Hepatocyte (in vitro differentiated cells): ENCODE measurements around the gene GPR179. TPM values are rescaled to one million over a fixed set of nuclear protein-coding genes. Genes with fewer than 3 reads are reported as not detected.
A peak's percentile ranks its signal among the peaks of the same experiment; 100 is the strongest.

Experiments
- DNase-seq: peaks from one replicate; pipeline ENCODE4 v3.0.0-alpha.2; 2016; ENCODE audit warnings: low spot score
- H2AFZ ChIP-seq: fragments of 200-600 bp; sonication (generic); 2 replicates; pipeline ENCODE4 v1.6.0; 2016; ENCODE audit warnings: antibody characterized with exemption, mild to moderate bottlenecking
- H3K27ac ChIP-seq: fragments of 200-600 bp; sonication (generic); 2 replicates; pipeline ENCODE4 v1.5.1; 2016; ENCODE audit warnings: mild to moderate bottlenecking
- H3K27me3 ChIP-seq: fragments of 200-600 bp; sonication (generic); 2 replicates; pipeline ENCODE4 v1.6.1; 2016
- H3K36me3 ChIP-seq: fragments of 200-600 bp; sonication (generic); replicated peaks from 2 replicates; pipeline ENCODE4 v1.5.1; 2016; ENCODE audit warnings: low read depth; ENCODE audit not compliant: insufficient read depth
- H3K4me1 ChIP-seq: fragments of 200-600 bp; sonication (generic); 2 replicates; pipeline ENCODE4 v1.5.1; 2016; ENCODE audit warnings: mild to moderate bottlenecking, moderate library complexity; ENCODE audit not compliant: insufficient read depth
- H3K4me2 ChIP-seq: fragments of 200-600 bp; sonication (generic); 2 replicates; pipeline ENCODE4 v1.6.0; 2016
- H3K4me3 ChIP-seq: fragments of 200-600 bp; sonication (generic); 2 replicates; pipeline ENCODE4 v1.5.1; 2016; ENCODE audit warnings: mild to moderate bottlenecking
- H3K79me2 ChIP-seq: fragments of 200-600 bp; sonication (generic); 2 replicates; pipeline ENCODE4 v1.6.0; 2017; ENCODE audit warnings: mild to moderate bottlenecking
- H3K9me2 ChIP-seq: fragments of 200-600 bp; sonication (generic); replicated peaks from 2 replicates; pipeline ENCODE4 v1.6.0; 2017; ENCODE audit warnings: mild to moderate bottlenecking; ENCODE audit not compliant: insufficient read depth
- H3K9me3 ChIP-seq: fragments of 200-600 bp; sonication (generic); 2 replicates; pipeline ENCODE4 v1.5.1; 2016; ENCODE audit warnings: low read depth, mild to moderate bottlenecking
- H4K20me1 ChIP-seq: fragments of 200-600 bp; sonication (generic); 2 replicates; pipeline ENCODE4 v1.6.0; 2016; ENCODE audit warnings: mild to moderate bottlenecking; ENCODE audit not compliant: insufficient read depth, poor library complexity, severe bottlenecking
- CTCF ChIP-seq: fragments of 200-600 bp; sonication (generic); IDR thresholded peaks from 2 replicates; pipeline ENCODE4 v1.5.1; 2016; ENCODE audit warnings: antibody characterized with exemption, mild to moderate bottlenecking; ENCODE audit not compliant: poor library complexity
- EZH2 ChIP-seq: fragments of 200-600 bp; sonication (generic); IDR thresholded peaks from 2 replicates; pipeline ENCODE4 v1.6.1; 2016; ENCODE audit warnings: antibody characterized with exemption, mild to moderate bottlenecking, borderline replicate concordance
- EZH2phosphoT487 ChIP-seq: fragments of 200-600 bp; sonication (generic); IDR thresholded peaks from one replicate; pipeline ENCODE4 v1.6.1; 2018; ENCODE audit warnings: antibody characterized with exemption, mild to moderate bottlenecking, low read depth, moderate library complexity; ENCODE audit not compliant: unreplicated experiment, severe bottlenecking
- WGBS: methylation state at CpG from one replicate; pipeline ENCODE4 v1.1.6; 2016; ENCODE audit warnings: low lambda C conversion rate; ENCODE audit errors: missing lambda C conversion rate; 5-methylcytosine and 5-hydroxymethylcytosine counted together
- polyA plus RNA-seq: library from polyadenylated mRNA; unstranded; fragments of >200 nt; fragmentation: Nextera tagmentation; extraction: Ambion mirVana; gene quantifications from 2 replicates; pipeline ENCODE4 v1.2.1, GENCODE V29; 2016
- total RNA-seq: library from RNA; depleted of rRNA; stranded (reverse); fragments of >200 nt; gene quantifications from 2 replicates; pipeline ENCODE4 v1.2.3, GENCODE V29; 2014

Gene GPR179
- total and polyA plus RNA-seq, 2 experiments from 2014 or later, result 0.03 to 0.19 TPM

GRCh38 chr17:38358586-38359513, 15.1 kb upstream of the GPR179 start:
- H3K9me3 ChIP-seq, result no peaks in the 10 kb centered on the region
- H3K27ac ChIP-seq, result peak overlapping the region; percentile 21
- H3K4me2 ChIP-seq, result peak overlapping the region; percentile 45
- TF ChIP-seq EZH2 (no peak), CTCF (no peak), EZH2phosphoT487 (no peak)
- 89% methylated on average over 9 of the region's 9 CpGs for WGBS
- no peak overlapping the region for H2AFZ ChIP-seq
- H3K9me2 ChIP-seq, result no peaks in the 10 kb centered on the region
- H3K36me3 ChIP-seq, result no peaks in the 10 kb centered on the region
- H3K79me2 ChIP-seq, result peaks cover 88% of the 10 kb centered on the region
- no peak overlapping the region for H3K4me3 ChIP-seq
- H3K4me1 ChIP-seq, result peaks cover 36% of the 10 kb centered on the region
- peaks cover 35% of the 10 kb centered on the region for H4K20me1 ChIP-seq
- DNase-seq, result no peak
- no peaks in the 10 kb centered on the region for H3K27me3 ChIP-seq

GRCh38 chr17:38357486-38358123, 13.8 kb upstream of the GPR179 start:
- Histone ChIP-seq H3K79me2 (peaks cover 94% of the 10 kb centered on the region), H3K9me3 (no peaks in the 10 kb centered on the region), H3K4me1 (peaks cover 44% of the 10 kb centered on the region), H4K20me1 (peaks cover 47% of the 10 kb centered on the region), H3K27me3 (no peaks in the 10 kb centered on the region), H3K9me2 (no peaks in the 10 kb centered on the region), H3K36me3 (no peaks in the 10 kb centered on the region), H2AFZ (no peak overlapping the region), H3K27ac (peak overlapping the region; percentile 12), H3K4me3 (no peak overlapping the region), H3K4me2 (peak overlapping the region; percentile 45)
- TF ChIP-seq CTCF (no peak), EZH2 (no peak), EZH2phosphoT487 (no peak)
- 46% methylated on average over 2 of the region's 2 CpGs for WGBS
- no peak for DNase-seq

GRCh38 chr17:38355251-38355650, 11.5 kb upstream of the GPR179 start:
- Histone ChIP-seq H3K9me3 (no peaks in the 10 kb centered on the region), H3K27ac (no peak overlapping the region), H3K4me3 (no peak overlapping the region), H3K36me3 (no peaks in the 10 kb centered on the region), H4K20me1 (peaks cover 44% of the 10 kb centered on the region), H3K4me1 (peaks cover 45% of the 10 kb centered on the region), H3K4me2 (peak overlapping the region; percentile 98), H3K79me2 (peaks cover 81% of the 10 kb centered on the region), H3K9me2 (no peaks in the 10 kb centered on the region), H3K27me3 (no peaks in the 10 kb centered on the region), H2AFZ (no peak overlapping the region)
- DNase-seq, result no peak
- TF ChIP-seq CTCF (no peak), EZH2phosphoT487 (no peak), EZH2 (no peak)
- WGBS, result 90% methylated on average over 4 of the region's 4 CpGs
